PFSK-1 (cell line): ENCODE results near the gene TMEM109.

ENCODE experiments used
- POLR2AphosphoS5 ChIP-seq: IDR thresholded peaks from 2 replicates; pipeline ENCODE4 v1.6.1; 2012; ENCODE audit warnings: low read depth, mild to moderate bottlenecking, control low read depth, low read length, moderate library complexity
- SIN3A ChIP-seq: IDR thresholded peaks from 2 replicates; pipeline ENCODE4 v1.6.1; 2012; ENCODE audit warnings: mild to moderate bottlenecking, low read length, moderate library complexity, borderline replicate concordance; ENCODE audit not compliant: insufficient read depth
- TAF1 ChIP-seq: IDR thresholded peaks from 2 replicates; pipeline ENCODE4 v1.6.1; 2012; ENCODE audit warnings: low read length, control low read depth, borderline replicate concordance; ENCODE audit not compliant: insufficient read depth
- TF ChIP-seq, protein P1 (sequence below), 2 experiments: IDR thresholded peaks; 2 replicates each; pipeline versions ENCODE4 v1.6.1 to v1.8.0; 2011 to 2012; ENCODE audit warnings: low read depth in 2 of 2, low read length in 2 of 2, control low read depth in 1 of 2, inconsistent platforms in 1 of 2, mild to moderate bottlenecking in 1 of 2, moderate library complexity in 1 of 2; ENCODE audit not compliant: insufficient read depth in 1 of 2

DNA sequence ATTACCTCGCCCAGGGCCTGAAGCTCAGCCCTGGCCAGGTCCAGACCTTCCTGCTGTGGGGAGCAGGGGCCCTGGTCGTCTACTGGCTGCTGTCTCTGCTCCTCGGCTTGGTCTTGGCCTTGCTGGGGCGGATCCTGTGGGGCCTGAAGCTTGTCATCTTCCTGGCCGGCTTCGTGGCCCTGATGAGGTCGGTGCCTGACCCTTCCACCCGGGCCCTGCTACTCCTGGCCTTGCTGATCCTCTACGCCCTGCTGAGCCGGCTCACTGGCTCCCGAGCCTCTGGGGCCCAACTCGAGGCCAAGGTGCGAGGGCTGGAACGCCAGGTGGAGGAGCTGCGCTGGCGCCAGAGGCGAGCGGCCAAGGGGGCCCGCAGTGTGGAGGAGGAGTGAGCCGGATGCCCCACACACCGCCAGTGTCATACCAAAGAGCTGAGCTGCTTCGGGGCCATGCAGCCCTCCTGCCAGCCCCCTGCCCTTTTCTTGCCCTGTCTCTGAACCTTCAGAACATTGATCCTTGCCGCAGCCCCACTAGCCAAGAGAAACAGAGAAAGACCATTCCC, 7.9 kb downstream of the TMEM109 start:
- TF ChIP-seq SIN3A: no peak
- TF ChIP-seq POLR2AphosphoS5: no peak
- TF ChIP-seq, protein P1, sequence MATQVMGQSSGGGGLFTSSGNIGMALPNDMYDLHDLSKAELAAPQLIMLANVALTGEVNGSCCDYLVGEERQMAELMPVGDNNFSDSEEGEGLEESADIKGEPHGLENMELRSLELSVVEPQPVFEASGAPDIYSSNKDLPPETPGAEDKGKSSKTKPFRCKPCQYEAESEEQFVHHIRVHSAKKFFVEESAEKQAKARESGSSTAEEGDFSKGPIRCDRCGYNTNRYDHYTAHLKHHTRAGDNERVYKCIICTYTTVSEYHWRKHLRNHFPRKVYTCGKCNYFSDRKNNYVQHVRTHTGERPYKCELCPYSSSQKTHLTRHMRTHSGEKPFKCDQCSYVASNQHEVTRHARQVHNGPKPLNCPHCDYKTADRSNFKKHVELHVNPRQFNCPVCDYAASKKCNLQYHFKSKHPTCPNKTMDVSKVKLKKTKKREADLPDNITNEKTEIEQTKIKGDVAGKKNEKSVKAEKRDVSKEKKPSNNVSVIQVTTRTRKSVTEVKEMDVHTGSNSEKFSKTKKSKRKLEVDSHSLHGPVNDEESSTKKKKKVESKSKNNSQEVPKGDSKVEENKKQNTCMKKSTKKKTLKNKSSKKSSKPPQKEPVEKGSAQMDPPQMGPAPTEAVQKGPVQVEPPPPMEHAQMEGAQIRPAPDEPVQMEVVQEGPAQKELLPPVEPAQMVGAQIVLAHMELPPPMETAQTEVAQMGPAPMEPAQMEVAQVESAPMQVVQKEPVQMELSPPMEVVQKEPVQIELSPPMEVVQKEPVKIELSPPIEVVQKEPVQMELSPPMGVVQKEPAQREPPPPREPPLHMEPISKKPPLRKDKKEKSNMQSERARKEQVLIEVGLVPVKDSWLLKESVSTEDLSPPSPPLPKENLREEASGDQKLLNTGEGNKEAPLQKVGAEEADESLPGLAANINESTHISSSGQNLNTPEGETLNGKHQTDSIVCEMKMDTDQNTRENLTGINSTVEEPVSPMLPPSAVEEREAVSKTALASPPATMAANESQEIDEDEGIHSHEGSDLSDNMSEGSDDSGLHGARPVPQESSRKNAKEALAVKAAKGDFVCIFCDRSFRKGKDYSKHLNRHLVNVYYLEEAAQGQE (IDR thresholded peaks at IDR 0.05; ENCODE audit: insufficient read depth in 1 of 2, low read depth in 2 of 2, low read length in 2 of 2): no peak
- TF ChIP-seq TAF1: no peak
